Ecto neural progenitor cell (in vitro differentiated cells): ENCODE measurements around the gene AACS.
"Not testable (repeated sequence)": the region's sequence is repeated elsewhere in the genome, so short reads cannot be mapped to it uniquely, and the experiment has no call there.

Experiments used
- DNase-seq: peaks from one replicate; pipeline ENCODE4 v3.0.0-alpha.2; 2018; ENCODE audit warnings: low spot score

The AACS gene

DNA sequence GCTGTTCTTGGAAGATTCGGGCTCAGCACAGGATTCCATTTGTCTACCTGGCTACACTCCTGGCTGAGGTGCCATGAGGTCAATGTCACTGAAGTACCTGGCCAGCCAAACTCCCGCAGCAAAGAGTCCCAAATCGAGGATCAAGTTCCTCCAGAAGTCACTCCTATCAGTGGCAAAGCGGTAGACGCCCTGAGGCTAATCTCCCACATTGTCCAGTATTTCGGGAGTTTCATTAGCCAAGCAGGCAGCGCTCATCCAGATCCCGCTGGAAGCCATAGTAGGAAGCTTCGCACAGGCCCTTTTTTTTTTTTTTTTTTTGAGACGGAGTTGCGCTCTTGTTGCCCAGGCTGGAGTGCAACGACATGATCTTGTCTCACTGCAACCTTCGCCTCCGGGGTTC is 8.9 kb upstream of the AACS start:
- no peak for DNase-seq

DNA sequence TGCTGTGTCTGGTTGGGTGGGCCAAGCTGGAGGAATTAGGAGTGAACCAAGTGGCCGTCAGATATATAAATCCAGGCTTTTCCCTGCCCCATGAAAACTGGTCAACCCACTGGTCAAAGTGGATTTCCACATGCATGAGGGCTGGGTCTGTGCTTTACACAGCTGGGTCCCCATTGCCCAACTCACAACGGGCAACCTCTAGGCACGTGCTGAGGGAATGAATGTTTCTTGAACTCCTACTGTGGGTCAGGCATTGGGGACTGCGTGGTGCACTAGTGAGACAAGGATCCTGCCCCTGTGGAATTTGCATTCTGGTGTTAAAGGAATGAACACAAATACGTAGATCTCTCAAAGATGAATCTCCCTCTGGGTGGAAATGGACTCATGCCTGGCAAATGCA is 7.5 kb upstream of the AACS start:
- DNase-seq = no peak

DNA sequence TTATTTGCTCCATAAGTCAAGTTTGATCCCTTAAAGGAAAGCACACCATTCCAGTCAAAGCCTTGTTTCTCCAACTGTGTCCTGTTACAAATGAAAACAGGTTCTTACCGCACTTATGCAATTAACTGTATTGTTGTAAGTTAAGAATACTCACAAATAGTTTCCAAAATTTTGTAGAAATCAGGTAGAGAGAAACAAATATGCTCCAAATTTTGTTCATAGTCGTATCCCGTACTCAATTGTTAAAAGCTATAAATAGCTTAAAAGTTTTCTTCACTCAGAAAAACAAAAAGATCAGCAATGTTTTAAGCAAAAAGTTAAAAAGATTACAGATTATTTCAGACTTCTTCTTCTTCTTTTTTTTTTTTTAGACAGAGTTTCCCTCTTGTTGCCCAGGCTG is 4.0 kb upstream of the AACS start:
- DNase-seq = no peak

DNA sequence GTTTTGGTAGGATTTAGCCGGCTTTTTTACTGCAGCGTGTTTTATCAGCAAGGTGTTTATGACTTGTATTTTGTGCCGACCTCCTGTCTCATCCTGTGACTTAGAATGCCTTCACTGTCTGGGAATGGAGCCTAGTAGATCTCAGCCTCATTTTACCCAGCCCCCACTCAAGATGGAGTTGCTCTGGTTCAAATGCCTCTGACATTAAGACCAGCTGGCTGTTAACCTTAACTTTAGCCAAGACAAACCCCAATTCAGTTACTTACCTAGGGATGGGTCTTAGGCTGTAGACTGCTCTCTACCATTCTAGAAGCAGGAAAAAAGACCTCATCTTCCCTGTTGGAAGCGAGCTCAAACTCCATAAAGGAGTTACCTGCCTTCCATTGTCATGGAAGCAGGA is 1.7 kb upstream of the AACS start:
- DNase-seq = not testable (repeated sequence)

DNA sequence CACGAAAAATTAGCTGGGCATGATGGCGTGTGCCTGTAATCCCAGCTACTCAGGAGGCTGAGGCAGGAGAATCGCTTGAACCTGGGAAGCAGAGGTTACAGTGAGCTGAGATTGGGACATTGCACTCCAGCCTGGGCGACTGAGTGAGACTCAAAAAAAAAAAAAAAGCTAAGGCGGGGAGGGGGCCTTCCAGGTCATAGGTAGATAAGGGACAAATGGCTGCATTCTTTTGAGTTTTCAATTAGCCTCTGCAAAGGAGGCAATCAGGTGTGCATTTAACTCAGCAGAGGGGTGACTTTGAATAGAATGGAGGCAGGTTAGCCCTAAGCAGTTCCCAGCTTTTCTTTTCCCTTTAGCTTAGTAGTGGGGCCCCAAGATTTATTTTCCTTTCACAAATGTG is 743 bp upstream of the AACS start:
- no peak for DNase-seq

DNA sequence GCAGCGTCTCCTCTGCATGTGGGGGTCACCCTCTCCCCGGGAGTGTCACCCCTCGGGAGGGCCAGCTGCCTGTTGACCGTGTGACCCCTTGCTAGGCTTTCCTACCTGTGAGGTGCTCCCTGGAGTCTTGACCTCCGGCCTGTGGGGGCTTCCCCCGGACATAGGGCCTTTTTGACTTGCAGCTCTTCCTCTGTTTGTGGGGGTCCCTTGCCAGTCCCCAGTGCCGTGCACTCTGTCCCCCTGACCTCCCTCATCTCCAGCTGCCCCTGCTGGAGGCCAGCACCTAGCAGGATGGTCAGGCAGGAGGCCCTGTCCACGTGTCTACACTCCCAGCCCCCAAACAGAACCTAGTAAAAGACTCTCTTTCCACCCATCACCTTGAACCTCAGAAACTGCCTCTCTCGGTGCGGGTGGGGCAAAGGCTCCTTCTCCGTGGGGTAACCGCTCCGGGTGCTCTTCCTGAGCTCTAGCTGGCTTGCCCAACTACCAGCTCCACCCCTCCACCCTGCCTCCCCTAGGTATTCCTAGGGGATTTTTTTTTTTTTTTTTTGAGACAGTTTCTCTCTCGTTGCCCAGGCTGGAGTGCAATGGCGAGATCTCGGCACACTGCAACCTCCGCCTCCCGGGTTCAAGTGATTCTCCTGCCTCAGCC is 810 bp downstream of the AACS start:
- no peak for DNase-seq

DNA sequence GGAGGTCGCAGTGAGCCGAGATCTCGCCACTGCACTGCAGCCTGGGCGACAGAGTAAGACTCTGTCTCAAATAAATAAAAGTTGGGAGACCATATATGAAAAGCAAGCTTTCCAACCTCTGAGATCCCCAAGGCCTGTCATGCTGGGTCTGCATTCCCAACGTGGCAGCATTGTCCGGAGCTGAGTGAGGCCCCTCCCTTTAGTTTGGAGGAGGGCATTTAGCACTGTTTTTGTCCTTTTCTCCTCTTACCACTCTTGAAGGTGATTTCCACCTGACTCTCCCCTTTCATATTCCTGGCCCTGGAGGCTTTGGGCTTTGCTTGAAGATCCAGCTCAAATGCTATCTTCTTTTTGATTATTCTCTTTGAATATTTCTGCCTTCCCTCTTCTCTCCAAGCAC is 3.2 kb downstream of the AACS start:
- no peak for DNase-seq

DNA sequence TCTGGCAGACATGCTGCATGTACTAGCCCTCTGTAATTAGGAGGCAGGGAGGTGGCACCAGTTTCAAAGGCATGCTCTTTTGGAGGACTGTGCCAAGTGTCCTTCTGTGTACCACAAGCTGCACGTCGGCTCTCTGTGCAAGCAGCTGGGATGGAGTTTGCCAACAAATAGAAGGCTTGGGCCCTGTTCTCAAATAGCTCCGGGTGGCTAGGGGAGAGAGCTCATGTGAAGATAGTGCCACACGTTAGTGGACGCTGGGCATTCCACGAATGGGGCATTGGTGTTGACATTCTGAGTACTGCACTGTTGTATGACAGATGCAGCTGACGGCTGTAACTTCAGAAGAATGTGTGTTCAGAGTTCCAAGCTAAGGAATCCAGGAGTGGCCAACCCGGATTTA is 4.4 kb downstream of the AACS start:
- no peak for DNase-seq

DNA sequence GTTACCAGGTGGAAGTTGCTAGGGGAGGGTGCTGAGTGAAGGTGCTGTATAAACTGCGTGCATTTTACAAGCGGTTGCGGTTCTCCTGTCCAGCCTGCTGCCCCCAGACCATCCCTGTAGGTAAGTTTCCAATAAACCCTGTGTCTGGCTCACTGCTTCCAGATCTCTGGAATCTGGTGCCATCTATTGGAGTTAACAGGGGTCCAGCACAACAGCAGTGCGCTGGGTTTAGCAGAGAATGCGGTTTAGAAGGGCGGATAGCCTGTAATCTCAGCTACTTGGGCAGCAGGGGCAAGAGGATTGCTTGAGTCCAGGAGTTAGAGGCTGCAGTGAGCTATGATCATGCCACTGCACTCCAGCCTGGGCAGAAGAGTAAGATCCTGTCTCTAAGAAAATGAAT is 4.9 kb downstream of the AACS start:
- DNase-seq = no peak

DNA sequence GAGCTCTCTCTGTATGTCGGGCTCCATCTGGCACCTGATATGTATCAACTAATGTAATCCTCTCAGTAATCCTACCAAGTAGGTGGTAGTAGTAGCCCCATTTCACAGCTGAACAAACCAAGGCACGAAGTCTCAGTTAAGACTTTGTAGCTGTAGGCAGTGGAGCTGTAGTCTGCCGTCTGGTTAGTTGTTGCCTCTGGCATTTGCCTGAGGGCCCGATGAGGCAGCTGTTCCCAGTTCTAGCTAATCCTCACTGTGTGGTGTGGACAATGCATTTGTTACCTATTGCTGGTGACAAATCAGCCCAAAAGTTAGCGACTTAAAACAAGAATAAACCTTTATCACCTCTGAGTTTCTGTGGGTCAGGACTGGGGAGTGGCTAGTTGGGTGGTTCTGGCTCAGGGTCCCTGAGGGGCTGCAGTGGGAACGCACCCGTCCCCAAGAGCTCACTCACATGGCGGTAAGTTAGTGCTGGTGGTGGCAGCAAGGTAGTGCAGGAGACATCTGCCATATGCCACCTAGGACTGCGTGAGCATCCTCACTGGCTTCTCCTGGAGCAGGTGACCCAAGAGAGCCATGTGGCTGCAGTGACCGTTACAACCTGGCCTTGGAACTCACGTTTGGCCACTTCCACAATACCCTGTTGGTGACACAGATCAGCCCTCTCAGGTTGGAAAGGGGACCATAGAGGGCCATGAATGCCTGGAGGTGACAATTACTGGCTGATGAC is 5.6 kb downstream of the AACS start:
- DNase-seq = no peak

DNA sequence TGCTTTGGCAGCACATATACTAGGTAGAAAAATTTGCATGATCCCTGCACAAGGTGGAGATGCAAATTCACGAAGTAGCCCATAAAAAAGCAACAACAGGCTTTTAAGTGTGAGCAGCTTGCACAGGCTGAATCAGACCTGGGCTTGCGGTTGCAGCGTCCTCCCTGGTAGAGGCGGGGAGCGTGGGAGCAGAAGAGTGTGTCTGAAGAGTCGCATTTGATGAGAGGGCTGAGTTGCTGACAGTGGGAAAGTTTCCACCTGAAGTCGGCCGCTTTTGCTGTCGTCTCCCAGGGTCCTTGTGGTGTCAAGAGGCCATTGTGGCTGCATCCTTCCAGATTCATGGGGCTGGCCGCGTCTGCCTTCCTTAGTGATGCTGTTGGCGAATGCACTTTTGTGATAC is 6.2 kb downstream of the AACS start:
- no peak for DNase-seq

DNA sequence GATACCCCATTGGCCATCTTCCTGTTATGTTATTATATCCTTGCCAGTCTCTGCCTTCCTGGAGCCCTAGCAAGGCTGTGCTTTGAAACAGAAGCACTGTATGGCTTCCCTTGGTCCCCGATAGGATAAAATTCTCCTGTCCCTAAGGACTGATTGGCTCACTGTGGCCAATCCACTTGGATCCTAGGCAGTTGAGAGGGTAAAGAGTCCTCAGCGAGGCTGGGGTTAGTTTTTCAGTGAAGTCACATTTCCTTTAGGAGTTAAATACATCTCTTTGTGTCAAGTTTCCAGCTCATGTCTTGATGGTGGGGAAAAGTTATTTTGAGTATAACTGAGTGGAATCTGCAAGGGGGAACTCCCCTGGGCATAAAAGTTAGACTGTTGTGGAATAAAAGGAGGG is 7.3 kb downstream of the AACS start:
- DNase-seq = no peak

DNA sequence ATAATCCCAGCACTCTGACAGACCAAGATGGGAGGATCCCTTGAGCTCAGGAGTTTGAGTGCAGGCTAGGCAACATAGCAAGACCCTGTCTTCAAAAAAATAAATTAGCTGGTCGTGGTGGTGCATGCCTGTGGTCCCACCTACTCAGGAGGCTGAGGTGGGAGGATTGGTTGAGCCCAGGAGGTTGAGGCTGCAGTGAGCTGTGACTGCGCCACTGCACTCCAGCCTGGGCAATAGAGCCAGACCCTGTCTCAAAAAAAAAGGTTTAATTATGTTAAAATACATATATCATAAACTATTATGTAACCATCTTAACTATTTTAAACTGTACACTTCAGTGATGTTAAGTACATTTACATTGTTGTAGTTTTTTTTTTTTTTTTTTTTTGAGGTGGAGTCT is 9.1 kb downstream of the AACS start:
- DNase-seq = not testable (repeated sequence)

DNA sequence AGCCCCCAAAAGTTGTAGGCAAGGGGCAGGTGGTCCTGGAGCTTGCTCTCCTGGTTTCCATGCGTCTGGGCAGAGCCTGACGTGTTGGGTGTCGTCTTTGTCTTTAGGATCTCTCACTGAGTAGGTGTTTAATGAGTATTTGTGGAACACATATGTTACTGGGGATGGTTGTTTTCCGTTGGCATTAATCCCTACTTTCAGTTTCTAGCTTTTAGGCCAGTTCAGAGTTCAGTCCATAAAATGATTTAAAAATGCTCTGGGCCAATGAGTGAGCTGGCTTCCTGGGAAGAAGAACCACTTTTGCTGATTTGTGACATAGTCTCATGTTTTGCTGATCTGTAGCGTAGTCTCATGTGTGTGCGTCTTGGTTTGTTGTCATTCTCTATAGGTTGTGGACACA is 10.9 kb downstream of the AACS start:
- no peak for DNase-seq

DNA sequence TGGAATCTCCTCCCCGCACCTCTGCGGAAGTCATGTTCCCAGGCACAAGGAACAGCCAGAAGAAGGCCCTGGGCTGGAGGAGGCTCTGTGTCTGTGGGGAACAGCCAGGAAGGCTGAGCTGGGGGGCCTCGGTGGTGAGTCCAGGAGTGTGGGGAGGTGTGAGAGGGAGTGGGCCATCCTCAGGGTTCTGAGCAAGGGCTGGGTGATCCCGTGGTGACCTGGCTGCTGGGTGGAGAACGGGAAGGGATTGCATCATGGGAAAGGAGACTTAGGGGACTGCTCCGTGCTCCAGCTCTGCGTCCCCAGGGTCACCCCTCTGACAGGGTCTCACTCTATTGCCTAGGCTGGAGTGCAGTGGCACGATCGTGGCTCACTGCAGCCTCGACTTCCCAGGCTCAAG is 13.8 kb downstream of the AACS start:
- no peak for DNase-seq

DNA sequence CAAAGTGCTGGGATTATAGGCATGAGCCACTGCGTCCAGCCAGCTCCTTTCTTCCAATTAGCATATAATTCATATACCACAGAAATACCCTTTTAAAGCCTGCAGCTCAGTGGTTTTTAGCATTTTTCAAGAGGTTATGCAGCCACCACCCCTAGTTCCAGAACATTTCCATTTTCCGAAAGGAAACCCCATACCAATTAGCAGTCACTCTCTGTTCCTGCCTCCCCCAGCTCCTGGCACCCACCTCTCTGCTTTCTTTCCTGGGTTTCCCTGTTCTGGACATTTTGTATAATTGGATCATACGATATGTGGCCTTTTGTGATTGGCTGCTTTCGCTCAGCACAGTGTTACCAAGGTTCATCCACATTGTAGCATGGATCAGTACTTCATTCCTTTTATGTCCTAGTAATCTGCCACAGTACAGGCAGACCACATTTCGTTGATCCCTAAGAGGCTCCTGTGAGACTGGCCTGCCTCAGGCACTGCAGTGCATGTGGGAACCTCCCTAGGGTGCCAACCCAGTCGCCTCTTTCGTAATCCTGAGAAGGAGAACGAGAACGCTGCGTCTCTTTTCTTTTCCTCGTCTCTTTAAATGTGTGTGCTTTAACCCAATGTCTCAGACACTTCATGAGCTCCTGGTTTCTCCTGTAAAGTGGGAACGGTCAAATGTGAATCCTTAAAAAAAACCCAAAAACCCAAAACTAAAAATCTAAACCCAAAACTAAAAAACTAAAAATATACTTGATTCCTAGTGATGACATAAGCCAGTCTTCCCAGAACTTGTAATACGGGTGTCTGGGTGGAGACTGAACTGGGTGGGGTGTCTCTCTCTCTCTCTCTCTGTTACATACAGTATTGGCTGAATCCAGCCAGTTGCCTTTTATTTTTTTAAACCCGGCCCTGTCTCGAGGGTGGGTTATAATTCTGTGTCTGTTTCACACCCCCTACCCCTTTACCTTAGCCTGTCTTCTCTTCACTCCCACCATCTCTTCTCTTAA is 14.7 kb downstream of the AACS start:
- no peak for DNase-seq

DNA sequence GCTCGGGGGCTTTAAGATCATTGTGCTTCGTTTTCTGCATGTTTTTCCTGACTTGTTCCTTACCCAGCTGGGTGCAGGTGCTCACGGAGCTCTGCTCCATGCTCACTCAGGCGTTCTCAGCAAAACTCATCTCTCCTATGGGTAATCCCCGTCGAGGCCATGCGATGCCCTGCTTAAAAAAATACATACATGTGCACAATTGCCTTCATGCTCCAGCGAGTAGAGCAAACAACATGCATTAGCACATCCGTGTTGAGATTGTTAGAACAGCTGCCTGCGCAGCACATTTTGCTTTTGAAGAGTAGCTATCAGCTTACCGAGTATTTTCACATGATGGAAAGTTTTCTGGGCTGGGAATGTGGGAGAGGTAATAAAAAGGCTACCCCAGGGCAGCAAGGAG is 16.2 kb downstream of the AACS start:
- DNase-seq = no peak

DNA sequence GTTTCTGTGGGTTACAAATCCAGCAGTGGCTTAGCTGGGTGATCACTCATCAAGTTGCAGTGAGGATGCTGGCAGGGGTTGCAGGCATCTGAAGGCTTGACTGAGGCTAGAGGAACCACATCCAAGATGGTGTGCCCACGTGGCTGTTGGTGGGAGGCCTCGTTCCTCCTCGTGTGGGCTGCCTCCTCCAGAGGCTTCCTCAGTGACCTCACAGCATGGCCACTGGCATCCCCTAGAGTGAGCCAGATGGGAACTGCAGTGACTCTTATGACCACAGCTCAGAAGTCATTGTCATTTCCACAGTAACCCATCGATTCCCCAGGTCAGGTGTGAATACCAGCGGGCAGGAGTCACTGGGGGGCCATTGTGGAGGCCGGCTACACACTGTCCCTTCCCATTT is 17.8 kb downstream of the AACS start:
- no peak for DNase-seq

DNA sequence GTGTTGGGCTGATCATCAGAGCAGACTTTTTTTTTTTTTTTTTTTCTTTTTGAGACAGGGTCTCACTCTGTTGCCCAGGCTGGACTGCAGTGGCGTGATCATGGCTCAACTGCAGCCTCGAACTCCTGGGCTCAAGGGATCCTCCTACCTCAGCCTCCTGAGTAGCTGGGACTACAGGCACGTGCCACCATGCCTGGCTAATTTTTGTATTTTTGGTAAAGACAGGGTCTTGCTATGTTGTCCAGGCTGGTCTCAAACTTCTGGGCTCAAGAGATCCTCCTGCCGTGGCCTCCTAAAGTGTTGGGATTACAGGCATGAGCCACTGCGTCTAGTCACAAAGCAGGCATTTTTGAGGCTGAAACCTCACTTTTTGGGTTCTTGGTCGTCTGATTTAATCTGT is 23.0 kb downstream of the AACS start:
- DNase-seq = not testable (repeated sequence)

DNA sequence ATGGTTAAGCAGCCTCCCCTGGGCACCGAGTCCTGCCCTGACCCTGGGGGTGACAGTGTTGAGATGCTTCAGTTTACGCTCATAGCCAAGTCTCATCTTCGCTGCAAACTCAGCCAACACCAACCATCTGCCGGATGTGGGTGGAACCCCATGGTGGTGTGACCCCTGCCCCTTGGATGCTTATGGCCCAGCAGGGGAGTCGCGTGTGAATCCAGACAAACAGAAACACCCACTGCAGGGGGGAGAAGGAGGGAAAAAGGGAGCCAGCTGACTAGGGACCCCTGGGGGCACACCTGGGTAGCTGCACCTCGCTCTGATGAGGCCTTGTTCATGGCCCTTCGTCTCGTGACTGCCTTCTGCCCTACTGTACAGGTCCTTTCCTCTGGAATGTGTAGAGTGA is 23.8 kb downstream of the AACS start:
- DNase-seq = no peak

DNA sequence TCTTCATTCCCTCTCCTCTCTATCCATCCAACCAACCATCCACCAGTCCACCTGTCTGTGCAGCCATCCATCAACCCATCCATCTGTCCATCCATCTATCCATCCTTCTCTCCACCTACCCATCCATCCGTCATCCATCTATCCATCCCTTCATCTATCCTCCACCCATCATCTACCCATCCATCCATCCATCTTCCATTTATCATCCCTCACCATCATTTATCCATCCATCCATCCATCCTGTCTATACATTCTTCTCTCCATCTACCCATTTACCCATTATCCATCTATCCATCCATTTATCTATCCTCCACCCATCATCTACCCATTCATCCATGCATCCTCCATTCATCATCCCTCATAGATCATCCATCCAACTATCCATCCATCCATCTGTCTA is 24.4 kb downstream of the AACS start:
- DNase-seq = no peak

DNA sequence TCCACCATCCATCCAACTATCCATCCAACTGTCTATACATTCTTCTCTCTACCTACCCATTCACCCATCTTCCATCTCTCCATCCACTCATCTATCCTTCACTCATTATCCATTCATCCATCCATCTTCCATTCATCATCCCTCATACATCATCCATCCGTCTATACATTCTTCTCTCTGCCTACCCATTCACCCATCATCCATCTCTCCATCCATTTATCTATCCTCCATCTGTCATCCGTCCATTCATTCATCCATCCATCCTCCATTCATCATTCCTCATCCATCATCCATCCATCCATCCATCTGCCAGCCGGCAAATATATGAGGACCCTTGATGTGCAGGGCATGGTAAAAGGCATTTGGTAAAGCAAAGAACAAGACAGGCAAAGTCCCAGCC is 25.2 kb downstream of the AACS start:
- no peak for DNase-seq

DNA sequence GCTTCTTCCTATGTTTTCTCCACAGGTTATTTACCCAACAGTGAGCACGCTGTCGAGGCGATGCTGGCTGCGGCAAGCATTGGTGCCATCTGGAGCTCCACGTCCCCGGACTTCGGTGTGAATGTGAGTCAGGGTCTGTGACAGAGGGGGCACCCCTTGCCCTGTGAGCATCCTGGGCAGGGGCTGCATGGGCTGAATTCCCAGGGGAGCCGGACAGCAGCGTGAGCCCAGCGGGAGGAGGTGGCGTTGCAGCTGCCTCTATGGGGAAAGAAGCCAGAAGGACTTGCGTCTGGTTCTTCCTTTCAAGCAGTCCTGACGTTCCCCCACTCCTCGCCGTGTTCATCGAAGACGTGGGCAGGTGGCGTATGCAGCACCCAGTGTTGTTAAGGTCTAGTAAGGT is 26.2 kb downstream of the AACS start:
- DNase-seq = no peak
